Measurements from ENCODE around the gene ASB4.

DNA sequence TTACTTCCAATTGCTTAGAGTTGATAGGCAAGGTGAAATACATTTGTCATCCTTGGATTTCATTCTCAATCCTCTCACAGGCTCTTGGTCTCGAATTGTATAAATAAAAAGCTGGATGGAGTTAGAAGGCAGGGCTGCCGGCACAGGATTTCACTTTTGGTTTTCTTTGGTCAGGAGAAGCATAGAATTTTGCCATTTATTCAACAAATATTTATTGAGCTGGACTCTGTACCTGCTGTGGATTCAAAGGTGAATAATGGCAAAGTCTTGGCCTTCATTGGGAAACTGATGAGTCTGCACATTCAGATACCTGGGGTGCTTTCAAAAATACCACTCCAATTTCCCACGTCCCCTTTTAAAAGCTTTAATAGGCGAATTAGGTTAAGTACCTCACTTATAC is 60.9 kb downstream of the ASB4 start:
- TF ChIP-seq CTCF (IDR thresholded peaks at IDR 0.05), result no peak
- TF ChIP-seq POLR2A (IDR thresholded peaks at IDR 0.05), result no peak

Measured in heart left ventricle (tissue), 13 donors.